GM18870 (cell line): Measurements from ENCODE around the gene ARSI.
"Not testable (repeated sequence)": the region's sequence is repeated elsewhere in the genome, so short reads cannot be mapped to it uniquely, and the experiment has no call there.

Source experiments
- ATAC-seq: cut with Tn5 transposase; IDR thresholded peaks from one replicate; pipeline ENCODE4 v1.9.1; 2021; ENCODE audit warnings: moderate library complexity; ENCODE audit not compliant: unreplicated experiment

Gene ARSI

DNA sequence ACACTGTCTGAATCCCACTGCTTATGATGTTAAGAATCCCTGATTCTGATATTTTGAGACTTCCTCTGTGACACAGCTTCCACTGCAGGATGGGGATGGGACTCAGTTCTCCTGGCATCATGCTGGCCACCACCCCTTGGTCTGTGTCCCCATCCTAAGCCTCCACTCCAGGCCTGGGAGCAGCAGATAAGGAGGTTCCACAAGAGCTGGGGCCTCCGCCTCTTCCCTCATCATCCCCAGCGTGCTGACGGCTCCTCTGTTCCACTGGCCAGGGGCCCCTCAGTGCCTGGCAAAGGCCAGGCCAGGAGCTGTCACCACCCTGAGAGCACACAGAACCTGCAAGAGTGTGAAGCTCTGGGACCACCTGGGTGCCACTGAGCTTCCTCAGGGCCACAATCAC lies 53.8 kb downstream of the ARSI start:
- no peak for ATAC-seq

DNA sequence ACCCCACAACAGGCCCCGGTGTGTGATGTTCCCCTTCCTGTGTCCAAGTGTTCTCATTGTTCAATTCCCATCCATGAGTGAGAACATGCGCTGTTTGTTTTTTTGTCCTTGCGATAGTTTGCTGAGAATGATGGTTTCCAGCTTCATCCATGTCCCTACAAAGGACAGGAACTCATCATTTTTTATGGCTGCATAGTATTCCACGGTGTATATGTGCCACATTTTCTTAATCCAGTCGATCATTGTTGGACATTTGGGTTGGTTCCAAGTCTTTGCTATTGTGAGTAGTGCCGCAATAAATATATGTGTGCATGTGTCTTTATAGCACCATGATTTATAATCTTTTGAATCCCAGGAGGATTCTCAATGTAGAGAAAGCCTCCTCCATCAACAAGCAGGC lies 54.2 kb downstream of the ARSI start:
- not testable (repeated sequence) for ATAC-seq

DNA sequence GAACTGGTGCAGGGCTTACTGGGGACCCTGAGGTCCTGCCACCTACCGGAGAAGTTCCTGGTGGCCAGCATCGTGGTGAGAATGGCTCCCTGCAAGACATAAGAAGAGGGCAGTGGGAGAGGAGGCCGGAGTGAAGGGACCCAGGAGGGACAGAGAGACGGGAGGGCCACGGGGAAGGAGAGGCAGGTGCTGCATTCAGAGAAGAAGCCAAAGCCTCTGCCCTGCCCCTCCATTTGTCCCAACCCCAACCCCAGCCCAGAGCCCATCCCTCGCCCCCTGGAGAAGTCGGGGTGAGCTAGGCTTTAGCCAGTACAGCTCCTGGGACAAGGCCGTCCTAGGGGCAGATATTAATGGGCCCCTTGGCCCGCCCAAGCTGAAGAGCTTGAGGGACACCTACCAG lies 55.0 kb downstream of the ARSI start:
- no peak for ATAC-seq

DNA sequence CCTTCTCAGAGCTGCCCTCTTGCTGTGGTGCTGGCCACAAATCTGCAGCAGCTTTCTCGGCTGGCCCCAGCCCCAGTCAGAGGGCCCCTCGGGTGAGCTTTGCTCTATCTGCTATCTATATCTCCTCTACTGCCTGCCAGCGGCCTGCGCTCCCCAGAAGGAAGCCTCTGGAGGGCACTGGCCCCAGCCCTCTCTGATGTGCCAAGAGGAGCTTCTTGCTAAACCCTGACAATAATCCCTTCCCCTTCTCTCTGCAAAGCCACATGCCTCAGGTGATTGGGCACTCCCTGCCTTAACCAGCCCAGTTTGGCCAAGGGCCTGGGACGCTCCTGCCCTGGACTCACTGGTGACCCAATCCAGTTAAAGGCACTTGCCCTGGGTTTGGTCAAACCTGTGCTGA lies 55.9 kb downstream of the ARSI start:
- no peak for ATAC-seq

DNA sequence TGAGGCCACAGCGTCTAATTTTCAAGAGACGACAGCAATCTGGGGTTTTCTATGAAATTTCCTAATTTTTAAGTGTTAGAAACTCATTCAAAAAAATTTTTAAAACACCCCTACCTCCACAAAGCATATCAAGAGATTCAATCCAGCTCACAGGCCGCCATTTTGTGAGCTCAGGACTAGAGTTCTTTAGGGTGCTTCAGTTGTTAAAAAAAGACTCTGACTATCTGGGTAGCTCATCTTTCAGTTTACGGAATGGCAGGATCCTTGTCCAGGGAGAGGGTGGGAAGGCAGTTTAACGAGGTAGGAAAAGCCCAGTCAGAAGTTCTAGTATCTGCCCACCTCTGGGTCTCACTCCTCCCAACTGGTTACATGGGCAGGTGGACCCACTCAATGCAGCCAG lies 56.3 kb downstream of the ARSI start:
- ATAC-seq, result no peak
